ENCODE data around the gene KPNA1.

KPNA1 gene

GRCh38 chr3:122514123-122515019, at the start of gene KPNA1:
Gene KPNA1 (minus strand): TSS chr3:122514939. CDS start chr3:122496565, 18,374 bp downstream.
- peak within 1 kb of the TSS; percentile 92 for H3K9ac ChIP-seq (ENCODE audit: low read depth, low read length)
- no peaks in the 10 kb centered on the region for H3K9me3 ChIP-seq (ENCODE audit: control insufficient read depth, insufficient read depth, low read length)
- H3K36me3 ChIP-seq (ENCODE audit: insufficient read depth, low read length), result no peaks in the 10 kb centered on the region
- H3K4me1 ChIP-seq (ENCODE audit: insufficient read depth, low read length), result peaks cover 19% of the 10 kb centered on the region

DNA sequence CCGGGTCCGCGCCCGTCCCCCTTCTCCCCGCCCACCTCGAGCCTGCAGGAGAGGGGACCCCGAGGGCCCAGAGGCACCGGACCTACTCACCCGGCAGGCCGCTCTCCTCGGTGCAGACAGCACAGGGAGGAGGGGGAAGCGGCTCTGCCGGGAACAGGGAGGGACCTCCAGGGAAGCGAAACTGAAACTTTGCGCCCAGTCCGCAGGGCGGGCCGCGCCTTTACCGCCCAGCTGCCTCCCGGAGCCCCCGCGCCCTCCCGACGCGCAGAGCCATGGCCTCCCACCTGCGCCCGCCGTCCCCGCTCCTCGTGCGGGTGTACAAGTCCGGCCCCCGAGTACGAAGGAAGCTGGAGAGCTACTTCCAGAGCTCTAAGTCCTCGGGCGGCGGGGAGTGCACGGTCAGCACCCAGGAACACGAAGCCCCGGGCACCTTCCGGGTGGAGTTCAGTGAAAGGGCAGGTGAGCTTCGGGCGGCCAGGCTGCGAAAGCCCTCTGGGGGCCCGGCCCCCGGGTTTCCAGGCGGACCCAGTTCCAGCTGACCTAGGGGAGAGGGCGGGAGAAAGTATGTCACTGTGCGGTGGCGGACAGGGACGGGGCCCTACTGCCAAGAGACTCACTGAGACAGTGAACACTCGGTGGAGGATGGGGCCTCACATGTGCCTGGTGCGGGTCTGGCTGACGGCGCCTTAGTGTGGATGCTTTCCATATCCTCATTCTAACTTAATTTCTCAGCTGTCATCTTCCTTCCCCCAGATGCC, 49.6 kb upstream of the KPNA1 start, which contains the start of the genes DTX3L and PARP9:
Gene DTX3L (plus strand): TSS at position 184 of the 758 bp plus-strand sequence. CDS start 89 bp downstream, at position 273.
Gene PARP9 (minus strand): TSS at position 146 of the 758 bp plus-strand sequence. CDS start 4,680 bp downstream, outside the sequence.
- peaks cover 4% of the 10 kb centered on the region for H3K4me1 ChIP-seq (ENCODE audit: insufficient read depth, low read length)
- H3K36me3 ChIP-seq (ENCODE audit: insufficient read depth, low read length), result no peaks in the 10 kb centered on the region
- no peaks in the 10 kb centered on the region for H3K9me3 ChIP-seq (ENCODE audit: control insufficient read depth, insufficient read depth, low read length)
- peak within 1 kb of the TSS; percentile 77 for H3K9ac ChIP-seq (ENCODE audit: low read depth, low read length)

DNA sequence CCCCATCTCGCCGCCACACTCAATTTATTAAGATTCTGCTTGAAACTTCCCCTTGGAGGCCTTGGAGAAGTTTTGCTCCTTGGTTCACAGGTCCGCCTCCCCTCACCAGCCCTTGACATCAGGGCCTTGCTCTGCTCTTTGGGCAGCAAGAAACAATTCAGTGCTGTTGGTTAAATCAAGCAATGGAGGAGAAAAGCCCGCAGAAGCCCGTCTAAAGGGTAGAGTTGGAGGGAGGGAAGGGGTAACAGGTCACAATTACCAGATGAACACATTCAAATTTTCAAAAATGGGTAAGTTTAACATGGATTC, 48.9 kb upstream of the KPNA1 start:
- no peaks in the 10 kb centered on the region for H3K36me3 ChIP-seq (ENCODE audit: insufficient read depth, low read length)
- H3K4me1 ChIP-seq (ENCODE audit: insufficient read depth, low read length), result peaks cover 4% of the 10 kb centered on the region
- no peaks in the 10 kb centered on the region for H3K9me3 ChIP-seq (ENCODE audit: control insufficient read depth, insufficient read depth, low read length)
- H3K9ac ChIP-seq (ENCODE audit: low read depth, low read length), result peak overlapping the region; percentile 77

GRCh38 chr3:122562923-122563716, 48.4 kb upstream of the KPNA1 start:
- no peak overlapping the region for H3K9ac ChIP-seq (ENCODE audit: low read depth, low read length)
- peaks cover 4% of the 10 kb centered on the region for H3K4me1 ChIP-seq (ENCODE audit: insufficient read depth, low read length)
- H3K9me3 ChIP-seq (ENCODE audit: control insufficient read depth, insufficient read depth, low read length), result no peaks in the 10 kb centered on the region
- no peaks in the 10 kb centered on the region; the same call in 1 of the 2 replicates for H3K36me3 ChIP-seq (ENCODE audit: insufficient read depth, low read length)

DNA sequence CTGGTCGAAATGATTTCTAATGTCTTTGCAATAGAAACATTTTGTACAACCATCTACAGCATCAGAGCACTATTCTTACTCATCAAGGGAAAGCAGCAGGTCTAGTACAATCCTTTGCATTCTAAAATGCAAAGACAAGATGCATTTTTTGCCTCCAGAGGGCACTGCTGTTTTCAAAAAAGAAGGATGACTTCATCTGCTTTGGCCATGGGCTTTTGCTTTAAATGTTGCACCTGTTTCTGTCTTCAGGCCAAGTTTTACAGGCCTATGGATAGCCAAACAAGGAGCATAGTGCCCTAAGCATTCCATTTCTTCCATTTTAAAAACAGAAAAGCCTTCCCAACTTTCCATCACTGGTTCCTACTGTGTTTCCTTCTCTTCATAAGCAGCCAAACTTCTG, 45.9 kb upstream of the KPNA1 start:
- H3K9me3 ChIP-seq (ENCODE audit: control insufficient read depth, insufficient read depth, low read length), result no peaks in the 10 kb centered on the region
- peaks cover 5% of the 10 kb centered on the region for H3K4me1 ChIP-seq (ENCODE audit: insufficient read depth, low read length)
- H3K36me3 ChIP-seq (ENCODE audit: insufficient read depth, low read length), result no peaks in the 10 kb centered on the region; the same call in 1 of the 2 replicates
- no peak overlapping the region for H3K9ac ChIP-seq (ENCODE audit: low read depth, low read length)

- no peaks in the 10 kb centered on the region; the same call in 1 of the 2 replicates for H3K36me3 ChIP-seq (ENCODE audit: insufficient read depth, low read length)
- H3K9ac ChIP-seq (ENCODE audit: low read depth, low read length), result no peak overlapping the region
- H3K4me1 ChIP-seq (ENCODE audit: insufficient read depth, low read length), result peaks cover 12% of the 10 kb centered on the region
- no peaks in the 10 kb centered on the region for H3K9me3 ChIP-seq (ENCODE audit: control insufficient read depth, insufficient read depth, low read length)
These were observed 45.2 kb upstream of the KPNA1 start for GRCh38 chr3:122559906-122560305.

DNA sequence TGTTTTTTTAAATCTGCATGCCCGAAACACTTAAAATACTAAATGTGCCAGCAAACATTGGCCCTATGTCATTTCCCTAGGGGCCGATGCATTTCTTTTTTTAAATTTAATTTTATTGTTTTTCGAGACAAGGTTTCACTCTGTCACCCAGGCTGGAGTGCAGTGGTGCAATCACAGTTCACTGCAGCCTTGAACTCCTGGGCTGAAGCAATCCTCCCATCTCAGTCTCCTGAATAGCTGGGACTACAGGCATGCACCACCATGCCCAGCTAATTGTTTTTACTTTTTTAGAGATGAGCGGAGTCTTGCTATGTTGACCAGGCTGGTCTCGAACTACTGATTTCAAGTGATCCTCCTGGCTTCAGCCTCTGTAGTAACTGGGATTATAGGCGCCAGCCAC, 43.9 kb upstream of the KPNA1 start:
- Histone ChIP-seq H3K9me3 (ENCODE audit: control insufficient read depth, insufficient read depth, low read length) (no peaks in the 10 kb centered on the region), H3K4me1 (ENCODE audit: insufficient read depth, low read length) (peaks cover 12% of the 10 kb centered on the region), H3K36me3 (ENCODE audit: insufficient read depth, low read length) (no peaks in the 10 kb centered on the region; the same call in 1 of the 2 replicates), H3K9ac (ENCODE audit: low read depth, low read length) (no peak overlapping the region)

DNA sequence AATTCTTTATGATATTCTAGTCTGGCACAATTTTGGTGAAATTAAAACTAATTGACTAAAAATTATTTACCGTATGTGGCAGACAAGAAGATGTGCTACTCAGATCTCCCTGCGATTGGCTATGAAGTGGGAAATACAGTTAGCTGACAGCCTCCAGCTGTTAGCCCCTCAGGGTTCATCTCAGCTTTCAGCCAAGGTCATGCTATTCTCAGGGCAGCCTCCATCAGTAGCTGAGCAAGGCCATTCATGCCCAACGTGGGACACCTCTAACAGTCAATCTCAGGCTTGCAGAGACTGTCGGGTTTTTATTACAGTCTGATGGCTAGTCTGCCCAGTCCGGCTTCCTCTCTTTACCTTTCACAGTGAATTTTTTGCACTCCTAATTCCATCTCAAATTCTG, 42.6 kb upstream of the KPNA1 start:
- Histone ChIP-seq H3K9me3 (ENCODE audit: control insufficient read depth, insufficient read depth, low read length) (no peaks in the 10 kb centered on the region), H3K36me3 (ENCODE audit: insufficient read depth, low read length) (no peaks in the 10 kb centered on the region; the same call in 1 of the 2 replicates), H3K4me1 (ENCODE audit: insufficient read depth, low read length) (peaks cover 12% of the 10 kb centered on the region), H3K9ac (ENCODE audit: low read depth, low read length) (no peak overlapping the region)

GRCh38 chr3:122555275-122556071, 40.7 kb upstream of the KPNA1 start:
- peaks cover 12% of the 10 kb centered on the region for H3K4me1 ChIP-seq (ENCODE audit: insufficient read depth, low read length)
- no peak overlapping the region for H3K9ac ChIP-seq (ENCODE audit: low read depth, low read length)
- H3K36me3 ChIP-seq (ENCODE audit: insufficient read depth, low read length), result no peaks in the 10 kb centered on the region; the same call in 1 of the 2 replicates
- no peaks in the 10 kb centered on the region for H3K9me3 ChIP-seq (ENCODE audit: control insufficient read depth, insufficient read depth, low read length)

DNA sequence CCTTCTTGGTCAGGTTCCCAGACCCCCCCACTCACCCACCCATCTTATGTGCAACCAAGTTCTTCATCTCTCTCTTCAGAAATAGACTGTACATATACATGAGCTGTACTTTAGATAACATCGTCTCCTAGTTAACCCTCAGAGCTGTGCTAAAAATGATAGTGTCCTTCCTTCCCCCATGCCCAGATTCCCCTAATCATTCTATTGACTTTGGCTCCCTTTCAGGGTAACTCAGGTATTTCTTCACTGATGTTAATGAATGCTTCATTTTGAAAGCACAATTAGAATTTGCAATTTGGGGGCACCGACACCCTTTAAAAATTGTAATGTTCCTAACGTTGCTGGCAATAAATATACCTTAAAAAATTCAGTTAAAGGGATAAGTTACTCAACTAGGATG, 38.4 kb upstream of the KPNA1 start:
- Histone ChIP-seq H3K4me1 (ENCODE audit: insufficient read depth, low read length) (peaks cover 8% of the 10 kb centered on the region), H3K9ac (ENCODE audit: low read depth, low read length) (no peak overlapping the region), H3K9me3 (ENCODE audit: control insufficient read depth, insufficient read depth, low read length) (no peaks in the 10 kb centered on the region), H3K36me3 (ENCODE audit: insufficient read depth, low read length) (no peaks in the 10 kb centered on the region)

GRCh38 chr3:122548619-122549018, 33.9 kb upstream of the KPNA1 start:
- Histone ChIP-seq H3K4me1 (ENCODE audit: insufficient read depth, low read length) (no peaks in the 10 kb centered on the region; the same call in 1 of the 2 replicates), H3K9ac (ENCODE audit: low read depth, low read length) (no peak overlapping the region), H3K9me3 (ENCODE audit: control insufficient read depth, insufficient read depth, low read length) (no peaks in the 10 kb centered on the region), H3K36me3 (ENCODE audit: insufficient read depth, low read length) (no peaks in the 10 kb centered on the region)

DNA sequence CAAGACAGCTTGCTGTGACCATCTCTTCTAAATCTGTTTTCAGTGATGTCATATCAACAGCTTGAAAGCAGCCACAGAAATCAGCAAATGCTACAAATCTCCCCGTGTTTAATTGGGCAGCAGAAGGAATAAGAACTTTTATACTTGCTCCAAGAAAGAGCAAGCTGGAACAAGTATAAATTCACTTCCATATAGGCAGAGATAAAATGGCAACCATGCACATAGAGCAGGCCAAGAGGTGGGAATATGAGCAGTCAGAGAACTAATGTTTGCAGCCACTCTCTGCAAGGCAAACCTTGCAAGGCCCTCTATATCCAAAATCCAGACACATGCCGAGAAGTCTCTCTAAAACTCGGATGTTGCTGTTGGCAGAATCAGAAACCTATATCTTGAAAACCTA, 33.3 kb upstream of the KPNA1 start:
- Histone ChIP-seq H3K36me3 (ENCODE audit: insufficient read depth, low read length) (no peaks in the 10 kb centered on the region), H3K9ac (ENCODE audit: low read depth, low read length) (no peak overlapping the region), H3K4me1 (ENCODE audit: insufficient read depth, low read length) (no peaks in the 10 kb centered on the region; the same call in 1 of the 2 replicates), H3K9me3 (ENCODE audit: control insufficient read depth, insufficient read depth, low read length) (no peaks in the 10 kb centered on the region)

DNA sequence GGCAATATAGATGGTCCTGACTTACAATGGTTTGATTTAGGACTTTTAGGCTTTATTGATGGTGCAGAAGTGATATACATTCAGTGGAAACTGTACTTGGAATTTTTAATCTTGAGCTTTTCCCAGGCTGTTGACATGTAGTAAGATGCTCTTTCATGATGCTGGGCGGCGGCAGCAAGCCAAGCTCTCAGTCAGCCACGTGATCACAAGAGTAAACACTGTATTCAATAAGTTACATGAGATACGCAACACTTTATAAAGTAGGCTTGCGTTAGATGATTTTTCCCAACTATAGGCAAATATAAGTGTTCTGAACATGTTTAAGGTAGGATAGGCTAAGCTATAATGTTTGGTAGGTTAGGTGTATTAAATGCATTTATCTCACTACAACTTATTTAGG, 31.4 kb upstream of the KPNA1 start:
- Histone ChIP-seq H3K36me3 (ENCODE audit: insufficient read depth, low read length) (no peaks in the 10 kb centered on the region), H3K9me3 (ENCODE audit: control insufficient read depth, insufficient read depth, low read length) (no peaks in the 10 kb centered on the region), H3K9ac (ENCODE audit: low read depth, low read length) (no peak overlapping the region), H3K4me1 (ENCODE audit: insufficient read depth, low read length) (no peaks in the 10 kb centered on the region)

Measured in ES-I3 (cell line).